HK-2 (cell line): ENCODE data around the gene MED25.

Experiments
- DNase-seq: peaks from one replicate; pipeline ENCODE4 v3.0.0-alpha.2; 2018; ENCODE audit not compliant: unreplicated experiment

The MED25 gene

GRCh38 chr19:49873834-49874233, 55.7 kb downstream of the MED25 start:
- no peak for DNase-seq

GRCh38 chr19:49874503-49875157, 56.5 kb downstream of the MED25 start:
- no peak for DNase-seq

- no peak for DNase-seq
Observed at GRCh38 chr19:49875177-49875576, 57.1 kb downstream of the MED25 start.

GRCh38 chr19:49875857-49876421, 57.9 kb downstream of the MED25 start:
- peak; percentile 59 for DNase-seq

- DNase-seq, result peak; percentile 97
Observed at GRCh38 chr19:49876422-49877019, 58.4 kb downstream of the MED25 start.

- DNase-seq, result peak; percentile 99
Observed at GRCh38 chr19:49877020-49877878, 59.2 kb downstream of the MED25 start, which contains the start of the genes AKT1S1 and TBC1D17. TSS of gene AKT1S1 (minus strand) at chr19:49877355. CDS start at chr19:49873295, 4,060 bp downstream. TSS of gene TBC1D17 (plus strand) at chr19:49877702. CDS start at chr19:49877724, 22 bp downstream.

- peak; percentile 97 for DNase-seq
Observed at GRCh38 chr19:49877879-49878743, 60.0 kb downstream of the MED25 start.

- DNase-seq, result no peak
Observed at GRCh38 chr19:49878744-49879070, 60.6 kb downstream of the MED25 start.

- no peak for DNase-seq
Observed at GRCh38 chr19:49879243-49879963, 61.3 kb downstream of the MED25 start.

- DNase-seq, result no peak
Observed at GRCh38 chr19:49880162-49880869, 62.2 kb downstream of the MED25 start.

GRCh38 chr19:49881186-49881585, 63.1 kb downstream of the MED25 start:
- no peak for DNase-seq

GRCh38 chr19:49881672-49882394, 63.7 kb downstream of the MED25 start:
- DNase-seq, result no peak

- DNase-seq, result no peak
Observed at GRCh38 chr19:49882643-49883042, 64.6 kb downstream of the MED25 start.

- DNase-seq, result no peak
Observed at GRCh38 chr19:49883094-49883493, 65.0 kb downstream of the MED25 start.

GRCh38 chr19:49884109-49884508, 66.0 kb downstream of the MED25 start:
- no peak for DNase-seq

- DNase-seq, result no peak
Observed at GRCh38 chr19:49884760-49885159, 66.7 kb downstream of the MED25 start.
